Medulla oblongata (tissue), 1 donor: Measurements from ENCODE around the gene ZNF544.

ENCODE experiments used
- DNase-seq: peaks from one replicate; pipeline ENCODE4 v3.0.0-alpha.2; 2015; ENCODE audit errors: extremely low spot score

ZNF544 gene

DNA sequence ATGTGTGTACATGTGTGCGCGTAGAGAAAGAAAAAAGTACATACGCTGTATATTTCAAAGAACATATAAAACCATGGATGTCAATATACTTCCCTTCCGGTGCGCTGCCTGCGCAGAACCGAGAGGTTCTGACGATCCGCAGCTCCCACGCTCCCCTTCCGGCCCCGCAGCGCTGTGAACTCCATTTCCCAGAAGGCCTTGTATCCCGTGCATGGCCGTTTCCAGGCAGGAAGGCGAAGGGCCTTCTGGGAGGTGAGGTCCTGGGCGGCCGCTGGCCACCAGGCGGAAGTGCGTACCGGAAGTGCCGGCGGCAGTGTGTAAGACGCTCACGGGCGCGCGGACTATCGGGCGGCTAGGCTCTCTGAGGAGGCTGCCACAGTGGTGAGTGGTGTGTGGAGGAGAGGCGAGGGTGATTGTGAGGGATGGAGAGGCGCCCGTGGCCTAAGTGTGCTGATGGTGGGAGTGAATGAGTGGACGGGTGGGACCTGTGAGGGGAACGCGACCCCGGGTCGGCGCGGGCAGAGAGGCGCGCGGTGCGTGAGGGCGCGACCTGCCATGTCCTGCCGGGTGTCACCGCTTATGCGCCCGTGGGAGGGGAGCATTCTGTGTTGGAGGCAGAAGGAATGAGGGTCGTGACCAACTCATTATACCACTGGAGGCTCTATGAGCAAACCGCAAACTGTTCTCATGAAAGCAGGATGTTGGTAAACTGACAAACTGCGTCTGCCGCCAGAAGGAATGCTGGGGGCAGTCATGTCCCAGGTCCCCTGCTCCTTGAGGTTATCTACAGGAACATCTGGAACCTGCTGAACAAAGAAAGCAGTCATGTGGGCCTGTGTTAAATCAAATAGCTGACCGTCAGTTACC lies 76.6 kb downstream of the ZNF544 start, which contains the start of gene ERVK3-1:
Gene ERVK3-1, plus strand, starts transcription at position 313 of the 867 bp plus-strand sequence. CDS start 6,792 bp downstream, outside the sequence.
- DNase-seq, result peak; percentile 98

DNA sequence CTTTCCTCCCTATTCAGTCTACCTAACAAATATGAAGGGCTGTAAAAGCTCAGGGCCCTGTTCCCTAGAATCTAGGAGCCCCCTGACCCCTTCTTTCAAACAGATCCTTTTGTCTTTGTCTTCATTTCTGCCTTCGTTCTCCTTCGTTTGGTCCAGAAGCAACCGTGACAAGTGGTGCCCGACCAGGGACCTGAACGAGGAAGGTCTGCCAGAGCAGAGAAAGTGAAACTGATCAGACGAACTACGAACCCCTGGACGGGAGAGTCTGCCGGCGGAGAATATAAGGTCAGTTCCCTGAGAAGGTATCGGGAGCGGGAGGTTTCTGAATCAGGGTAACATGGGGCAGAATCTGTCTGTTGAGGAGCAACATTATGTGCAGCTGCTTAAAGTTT lies 77.2 kb downstream of the ZNF544 start:
- no peak for DNase-seq

DNA sequence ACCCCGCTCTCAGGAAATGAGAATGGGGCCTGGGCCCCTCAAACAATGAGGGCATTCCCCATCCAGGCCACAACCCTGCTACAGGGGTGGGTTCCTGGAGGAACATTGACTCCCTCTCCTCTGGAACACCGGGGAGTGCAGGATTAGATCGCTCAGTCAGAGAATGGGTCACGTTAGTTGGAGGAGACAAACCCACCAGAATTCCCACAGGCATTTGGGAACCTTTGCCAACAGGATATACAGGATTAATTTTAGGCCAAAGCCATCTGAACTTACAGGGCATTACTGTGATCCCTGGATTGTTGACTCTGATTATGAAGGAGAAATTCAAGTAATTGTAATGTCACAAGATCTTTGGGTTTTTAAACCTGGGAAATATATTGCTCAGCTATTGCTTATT lies 79.0 kb downstream of the ZNF544 start:
- DNase-seq, result no peak

DNA sequence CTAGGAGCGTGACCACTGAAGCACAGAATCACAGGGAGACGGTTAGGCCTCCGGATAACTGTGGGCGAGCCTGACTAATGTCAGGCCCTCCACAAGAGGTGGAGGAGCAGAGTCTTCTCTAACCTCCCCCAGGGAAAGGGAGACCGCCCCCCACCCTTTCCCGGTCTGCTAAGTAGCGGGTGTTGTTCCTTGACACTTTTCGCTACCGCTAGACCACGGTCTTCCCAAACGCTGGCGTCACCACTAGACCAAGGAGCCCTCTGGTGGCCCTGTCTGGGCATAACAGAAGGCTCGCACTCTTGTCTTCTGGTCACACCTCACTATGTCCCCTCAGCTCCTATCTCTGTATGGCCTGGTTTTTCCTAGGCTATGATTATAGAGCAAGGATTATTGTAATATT lies 82.0 kb downstream of the ZNF544 start:
- peak; percentile 14 for DNase-seq

DNA sequence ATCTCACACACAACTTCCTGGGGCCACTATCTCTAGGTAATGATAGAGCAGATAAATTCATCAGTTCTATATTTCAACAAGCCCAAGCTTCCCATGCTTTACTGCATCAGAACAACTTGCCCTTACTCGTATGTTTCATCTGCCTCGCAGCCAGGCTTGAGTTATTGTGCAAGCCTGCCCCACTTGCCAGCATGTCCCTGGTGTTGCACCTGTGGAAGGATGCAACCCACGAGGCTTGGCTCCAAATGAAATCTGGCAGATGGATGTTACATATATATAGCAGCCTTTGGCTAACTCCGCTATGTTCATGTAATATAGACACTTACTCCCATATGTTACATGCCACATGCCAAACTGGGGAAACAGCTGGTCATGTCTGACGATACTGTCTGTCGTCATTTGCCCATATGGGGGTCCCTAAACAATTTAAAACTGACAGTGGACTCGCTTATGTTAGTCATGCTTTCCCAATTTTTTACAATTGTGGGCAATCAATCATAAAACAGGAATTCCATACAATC lies 82.7 kb downstream of the ZNF544 start:
- no peak for DNase-seq
